Mucosa of rectum (tissue), 2 donors: ENCODE data around the gene CCL4.
"Not testable (repeated sequence)": the region's sequence is repeated elsewhere in the genome, so short reads cannot be mapped to it uniquely, and the experiment has no call there.

Experiments
- H3K27ac ChIP-seq, 2 donors: one replicate each; pipeline ENCODE4 v1.7.0; 2013; ENCODE audit warnings: inconsistent platforms in 2 of 2, low read depth in 2 of 2, low read length in 2 of 2
- H3K27me3 ChIP-seq, 2 donors: one replicate each; pipeline ENCODE4 v1.7.0; 2013; ENCODE audit warnings: low read length in 2 of 2; ENCODE audit not compliant: control insufficient read depth in 2 of 2, insufficient read depth in 2 of 2
- H3K36me3 ChIP-seq, 2 donors: one replicate each; pipeline ENCODE4 v1.7.0; 2013; ENCODE audit warnings: low read length in 2 of 2; ENCODE audit not compliant: control insufficient read depth in 2 of 2, insufficient read depth in 2 of 2
- H3K4me1 ChIP-seq, 2 donors: one replicate each; pipeline ENCODE4 v1.7.0; 2013; ENCODE audit warnings: low read length in 2 of 2, mild to moderate bottlenecking in 1 of 2; ENCODE audit not compliant: control insufficient read depth in 2 of 2, insufficient read depth in 2 of 2
- H3K4me3 ChIP-seq, 2 donors: one replicate each; pipeline ENCODE4 v1.7.0; 2013; ENCODE audit warnings: low read length in 2 of 2
- H3K9ac ChIP-seq, 2 donors: one replicate each; pipeline ENCODE4 v1.7.0; 2013; ENCODE audit warnings: low read length in 2 of 2, low read depth in 1 of 2, mild to moderate bottlenecking in 1 of 2
- H3K9me3 ChIP-seq, 2 donors: one replicate each; pipeline ENCODE4 v1.7.0; 2013; ENCODE audit warnings: low read length in 2 of 2; ENCODE audit not compliant: control insufficient read depth in 2 of 2
- donor health status: healthy.
- donor health status: Normal muscosa, but diverticular disease.

Gene CCL4

GRCh38 chr17:36104246-36104645 is 619 bp downstream of the CCL4 start:
- H3K4me3 ChIP-seq, H3K27ac ChIP-seq, H3K9me3 ChIP-seq, H3K36me3 ChIP-seq, H3K9ac ChIP-seq, H3K4me1 ChIP-seq, H3K27me3 ChIP-seq: not testable (repeated sequence)

GRCh38 chr17:36104701-36105181 is 1.1 kb downstream of the CCL4 start:
- Histone ChIP-seq H3K27ac (no peak overlapping the region), H3K36me3 (no peaks in the 10 kb centered on the region), H3K4me3 (no peak overlapping the region), H3K27me3 (no peaks in the 10 kb centered on the region), H3K9me3 (no peaks in the 10 kb centered on the region), H3K9ac (no peak overlapping the region), H3K4me1 (no peaks in the 10 kb centered on the region)

- Histone ChIP-seq H3K27ac (no peak overlapping the region), H3K9ac (no peak overlapping the region), H3K4me1 (no peaks in the 10 kb centered on the region), H3K27me3 (no peaks in the 10 kb centered on the region), H3K4me3 (no peak overlapping the region), H3K9me3 (no peaks in the 10 kb centered on the region), H3K36me3 (no peaks in the 10 kb centered on the region)
Observed at GRCh38 chr17:36105781-36106492, 2.3 kb downstream of the CCL4 start.

- no peak overlapping the region for H3K4me3 ChIP-seq
- no peaks in the 10 kb centered on the region for H3K9me3 ChIP-seq
- H3K27ac ChIP-seq: no peak overlapping the region
- H3K4me1 ChIP-seq: no peaks in the 10 kb centered on the region
- H3K9ac ChIP-seq: no peak overlapping the region
- no peaks in the 10 kb centered on the region for H3K36me3 ChIP-seq
- H3K27me3 ChIP-seq: no peaks in the 10 kb centered on the region
Observed at GRCh38 chr17:36106493-36106835, 2.8 kb downstream of the CCL4 start.

- H3K9ac ChIP-seq: no peak overlapping the region
- no peak overlapping the region for H3K27ac ChIP-seq
- no peaks in the 10 kb centered on the region for H3K9me3 ChIP-seq
- H3K4me1 ChIP-seq: no peaks in the 10 kb centered on the region
- H3K36me3 ChIP-seq: no peaks in the 10 kb centered on the region
- H3K27me3 ChIP-seq: no peaks in the 10 kb centered on the region
- no peak overlapping the region for H3K4me3 ChIP-seq
Observed at GRCh38 chr17:36107660-36108059, 4.0 kb downstream of the CCL4 start.

GRCh38 chr17:36108265-36108664 is 4.6 kb downstream of the CCL4 start:
- H3K4me1 ChIP-seq, H3K9me3 ChIP-seq, H3K27ac ChIP-seq, H3K4me3 ChIP-seq, H3K9ac ChIP-seq, H3K36me3 ChIP-seq, H3K27me3 ChIP-seq: not testable (repeated sequence)

- Histone ChIP-seq H3K27ac (no peak overlapping the region), H3K9me3 (no peaks in the 10 kb centered on the region), H3K9ac (no peak overlapping the region), H3K36me3 (no peaks in the 10 kb centered on the region), H3K4me3 (no peak overlapping the region), H3K27me3 (no peaks in the 10 kb centered on the region), H3K4me1 (no peaks in the 10 kb centered on the region)
Observed at GRCh38 chr17:36111068-36111490, 7.5 kb downstream of the CCL4 start.

- Histone ChIP-seq H3K9me3 (no peaks in the 10 kb centered on the region), H3K4me3 (no peak overlapping the region), H3K36me3 (no peaks in the 10 kb centered on the region), H3K27ac (no peak overlapping the region), H3K9ac (no peak overlapping the region), H3K27me3 (no peaks in the 10 kb centered on the region), H3K4me1 (peaks cover 0 to under 1% of the 10 kb centered on the region in 2 donors)
Observed at GRCh38 chr17:36112572-36112971, 8.9 kb downstream of the CCL4 start.

GRCh38 chr17:36113131-36113530 is 9.5 kb downstream of the CCL4 start:
- H3K36me3 ChIP-seq, H3K27me3 ChIP-seq, H3K4me1 ChIP-seq, H3K9ac ChIP-seq, H3K27ac ChIP-seq, H3K4me3 ChIP-seq, H3K9me3 ChIP-seq: not testable (repeated sequence)

- H3K27me3 ChIP-seq, H3K4me3 ChIP-seq, H3K9me3 ChIP-seq, H3K4me1 ChIP-seq, H3K9ac ChIP-seq, H3K36me3 ChIP-seq, H3K27ac ChIP-seq: not testable (repeated sequence)
Observed at GRCh38 chr17:36114971-36115648, 11.5 kb downstream of the CCL4 start.
